Measurements from ENCODE around the gene BABAM2. TPM values are rescaled to one million over a fixed set of nuclear protein-coding genes. Genes with fewer than 3 reads are reported as not detected.
A peak's percentile ranks its signal among the peaks of the same experiment; 100 is the strongest.

BABAM2 gene
- total RNA-seq, 2 donors from 2014 or later = 36.4 to 40.9 TPM

- Histone ChIP-seq H3K4me1 (ENCODE audit: control insufficient read depth, insufficient read depth, low read length) (no peaks in the 10 kb centered on the region), H3K27me3 (ENCODE audit: control insufficient read depth, insufficient read depth, low read length, poor library complexity, severe bottlenecking) (no peaks in the 10 kb centered on the region), H3K27ac (ENCODE audit: low read depth, low read length) (no peak overlapping the region), H3K9ac (ENCODE audit: extremely low read depth, low read length, poor library complexity, severe bottlenecking) (no peak overlapping the region), H3K9me3 (ENCODE audit: control insufficient read depth, low read length) (no peaks in the 10 kb centered on the region), H3K36me3 (ENCODE audit: control insufficient read depth, insufficient read depth, low read length) (no peaks in the 10 kb centered on the region), H3K4me3 (ENCODE audit: low read length) (no peak overlapping the region)
- Mint-ChIP-seq H3K4me3 (no peak overlapping the region), H3K4me1 (peaks cover 25% of the 10 kb centered on the region), H3K27ac (no peak overlapping the region), H3K36me3 (ENCODE audit: low read depth) (no peaks in the 10 kb centered on the region), H3K27me3 (ENCODE audit: insufficient read depth) (peaks cover 1% of the 10 kb centered on the region), H3K9me3 (no peaks in the 10 kb centered on the region)
- no peak for DNase-seq
- WGBS, 2 experiments (ENCODE audit: insufficient coverage in 1 of 2, insufficient read length in 1 of 2) = 80 to 83% methylated on average over 7 to 12 of the region's 12 CpGs
- no peak for TF ChIP-seq CTCF (conservative IDR thresholded peaks at IDR 0.05)
Observed at GRCh38 chr2:28361991-28362710, 471.6 kb downstream of the BABAM2 start.

- Histone ChIP-seq H3K4me3 (ENCODE audit: low read length) (no peak overlapping the region), H3K9ac (ENCODE audit: extremely low read depth, low read length, poor library complexity, severe bottlenecking) (no peak overlapping the region), H3K36me3 (ENCODE audit: control insufficient read depth, insufficient read depth, low read length) (no peaks in the 10 kb centered on the region), H3K27me3 (ENCODE audit: control insufficient read depth, insufficient read depth, low read length, poor library complexity, severe bottlenecking) (no peaks in the 10 kb centered on the region), H3K9me3 (ENCODE audit: control insufficient read depth, low read length) (no peaks in the 10 kb centered on the region), H3K4me1 (ENCODE audit: control insufficient read depth, insufficient read depth, low read length) (no peaks in the 10 kb centered on the region), H3K27ac (ENCODE audit: low read depth, low read length) (no peak overlapping the region)
- DNase-seq = peak; percentile 74
- no peaks in the 10 kb centered on the region for H3K36me3 Mint-ChIP-seq (ENCODE audit: low read depth)
- peaks cover 27% of the 10 kb centered on the region for H3K4me1 Mint-ChIP-seq
- no peaks in the 10 kb centered on the region for H3K9me3 Mint-ChIP-seq
- peaks cover 3% of the 10 kb centered on the region for H3K27me3 Mint-ChIP-seq (ENCODE audit: insufficient read depth)
- WGBS, 2 experiments (ENCODE audit: insufficient coverage in 1 of 2, insufficient read length in 1 of 2) = 73 to 88% methylated on average over 4 to 15 of the region's 15 CpGs
- H3K4me3 Mint-ChIP-seq = no peak overlapping the region
- TF ChIP-seq CTCF (conservative IDR thresholded peaks at IDR 0.05) = no peak
- H3K27ac Mint-ChIP-seq = no peak overlapping the region
Observed at GRCh38 chr2:28362991-28363521, 472.5 kb downstream of the BABAM2 start.

- Histone ChIP-seq H3K27ac (ENCODE audit: low read depth, low read length) (no peak overlapping the region), H3K27me3 (ENCODE audit: control insufficient read depth, insufficient read depth, low read length, poor library complexity, severe bottlenecking) (no peaks in the 10 kb centered on the region), H3K9me3 (ENCODE audit: control insufficient read depth, low read length) (no peaks in the 10 kb centered on the region), H3K36me3 (ENCODE audit: control insufficient read depth, insufficient read depth, low read length) (no peaks in the 10 kb centered on the region), H3K9ac (ENCODE audit: extremely low read depth, low read length, poor library complexity, severe bottlenecking) (no peak overlapping the region), H3K4me1 (ENCODE audit: control insufficient read depth, insufficient read depth, low read length) (no peaks in the 10 kb centered on the region), H3K4me3 (ENCODE audit: low read length) (no peak overlapping the region)
- Mint-ChIP-seq H3K4me1 (peaks cover 27% of the 10 kb centered on the region), H3K27ac (no peak overlapping the region), H3K36me3 (ENCODE audit: low read depth) (no peaks in the 10 kb centered on the region), H3K4me3 (no peak overlapping the region), H3K9me3 (no peaks in the 10 kb centered on the region), H3K27me3 (ENCODE audit: insufficient read depth) (peaks cover 3% of the 10 kb centered on the region)
- no peak for TF ChIP-seq CTCF (conservative IDR thresholded peaks at IDR 0.05)
- DNase-seq = no peak
- 85 to 93% methylated on average over 5 to 11 of the region's 11 CpGs for WGBS, 2 experiments (ENCODE audit: insufficient coverage in 1 of 2, insufficient read length in 1 of 2)
Observed at GRCh38 chr2:28363686-28364280, 473.3 kb downstream of the BABAM2 start.

Data from endodermal cell (in vitro differentiated cells).